GM20431 (cell line): ENCODE data around the gene SH2D6.
"Not testable (repeated sequence)": the region's sequence is repeated elsewhere in the genome, so short reads cannot be mapped to it uniquely, and the experiment has no call there.

Source experiments
- in situ Hi-C: fragments of 300-500 bp; cut with MseI, MboI; formaldehyde crosslinking; loops from one replicate; pipeline ENCODE4 v1.15.0; 2020; ENCODE audit warnings: low sequenced_read_pairs; ENCODE audit not compliant: unreplicated experiment

SH2D6 gene

DNA sequence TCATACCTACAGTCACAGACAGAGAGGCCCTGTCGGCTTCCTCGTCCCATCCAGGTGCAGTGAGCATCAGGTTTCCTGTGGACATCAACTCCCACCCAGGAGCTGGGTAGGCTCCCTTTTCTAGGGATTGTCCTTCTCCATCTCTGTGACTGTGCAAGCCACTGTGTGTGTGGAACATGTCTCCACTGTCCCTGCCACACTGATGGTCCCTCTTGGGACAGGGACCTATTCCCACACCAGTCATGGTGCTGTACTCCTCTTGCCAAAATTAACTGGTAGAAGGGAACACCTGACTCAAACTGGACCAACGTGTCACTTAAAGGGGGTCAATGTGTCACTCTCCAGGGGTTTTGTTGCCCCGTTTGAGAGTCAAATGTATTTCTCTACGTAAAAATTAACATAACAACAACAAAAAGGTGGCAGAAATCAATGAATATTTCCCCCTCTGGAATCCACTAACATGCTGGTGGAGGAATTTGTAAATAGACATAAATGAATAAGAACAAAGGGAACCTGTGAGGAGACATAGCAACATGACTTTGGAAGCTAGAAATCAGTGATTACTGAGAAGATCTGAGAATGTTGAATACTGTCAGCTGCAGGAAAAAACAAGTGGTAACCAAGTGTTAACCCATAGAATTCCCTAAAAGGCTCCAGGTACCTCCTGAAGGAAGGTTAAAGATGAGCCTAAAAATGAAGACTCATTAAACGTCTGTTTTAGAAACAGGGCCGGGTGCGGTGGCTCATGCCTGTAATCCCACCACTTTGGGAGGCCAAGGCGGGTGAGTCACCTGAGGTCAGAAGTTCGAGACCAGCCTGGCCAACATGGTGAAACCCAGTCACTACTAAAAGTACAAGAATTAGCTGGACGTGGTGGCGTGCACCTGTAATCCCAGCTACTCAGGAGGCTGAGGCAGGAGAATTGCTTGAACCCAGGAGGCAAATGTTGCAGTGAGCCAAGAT lies 40.4 kb downstream of the SH2D6 start:
- in situ Hi-C loops: no loop called here

DNA sequence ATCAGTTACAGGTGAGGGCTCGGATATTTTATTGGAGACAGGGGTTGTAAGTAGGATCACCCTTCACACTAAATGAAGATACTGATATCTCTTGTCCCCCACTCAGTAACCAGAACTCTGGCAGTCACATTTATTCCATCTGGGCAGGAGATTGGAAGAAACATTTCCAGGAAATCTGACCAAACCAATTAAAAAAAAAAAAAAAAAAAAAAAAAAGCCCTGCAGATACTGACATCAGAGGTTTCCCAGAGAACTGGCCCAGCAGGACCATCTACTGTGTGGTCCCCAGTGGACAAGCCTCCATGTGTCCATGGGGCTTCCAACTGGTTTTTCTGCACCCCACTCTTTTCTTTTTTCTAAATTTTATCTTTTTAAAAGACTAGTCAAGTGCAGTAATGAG lies 41.3 kb downstream of the SH2D6 start:
- in situ Hi-C loops: no loop called here

- in situ Hi-C loops: no loop called here
Observed at GRCh38 chr2:85462322-85462721, 43.8 kb downstream of the SH2D6 start.

DNA sequence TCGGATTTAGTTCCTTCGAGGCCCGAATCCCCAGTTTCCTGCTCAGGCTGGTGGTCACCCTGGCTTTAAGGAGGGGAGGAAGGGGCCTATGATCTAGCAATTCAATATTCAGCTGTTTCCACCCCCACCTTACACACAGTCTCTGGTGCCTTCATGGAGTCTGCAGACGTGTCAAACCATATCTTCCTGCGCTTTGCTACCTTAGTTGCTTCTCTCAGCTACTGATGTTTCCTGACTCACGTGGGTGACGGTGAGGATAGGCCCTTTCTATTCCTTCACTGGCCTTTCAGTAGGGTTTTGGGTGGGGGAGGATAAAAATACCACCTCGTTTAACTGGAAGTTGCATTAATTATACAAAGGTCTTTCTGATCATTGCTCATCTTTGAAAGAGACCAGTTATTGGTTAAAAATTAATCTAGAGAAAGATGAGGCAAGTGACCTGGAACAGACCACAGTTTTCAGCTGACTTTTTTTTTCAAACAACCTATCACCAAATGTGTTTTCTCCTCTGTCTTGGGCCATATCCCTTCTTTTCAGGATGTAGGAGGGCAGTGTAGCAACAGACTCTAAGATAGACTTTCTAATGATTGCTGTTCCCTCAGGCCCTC lies 49.7 kb downstream of the SH2D6 start:
- in situ Hi-C loops: no loop called here

DNA sequence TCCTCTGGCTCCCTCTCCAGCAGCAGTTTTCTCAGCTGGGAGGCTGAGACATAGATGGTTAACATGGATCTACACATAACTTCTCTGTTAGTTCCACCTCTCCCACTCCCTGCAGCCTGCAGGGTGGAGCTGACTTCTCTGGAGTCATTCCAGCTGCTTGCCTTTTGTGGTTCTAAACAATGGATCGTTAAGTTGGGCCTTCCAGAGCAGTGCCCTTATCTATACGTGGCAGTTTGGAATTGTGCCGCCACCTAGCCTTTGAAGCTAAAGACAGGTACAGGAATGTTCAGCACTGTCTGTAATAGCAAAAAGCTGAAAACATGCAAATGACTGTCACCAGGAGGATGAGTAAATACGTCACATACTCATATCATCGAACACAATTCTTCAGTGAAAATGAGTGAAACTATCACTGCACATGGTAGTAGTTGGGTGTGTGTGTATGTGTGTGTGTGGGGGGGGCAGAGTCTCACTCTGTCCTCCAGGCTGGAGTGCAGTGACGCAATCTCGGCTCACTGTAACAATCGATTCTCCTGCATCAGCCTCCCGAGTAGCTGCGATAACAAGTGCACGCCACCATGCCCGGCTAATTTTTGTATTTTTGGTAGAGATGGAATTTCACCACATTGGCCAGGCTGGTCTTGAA lies 50.3 kb downstream of the SH2D6 start:
- in situ Hi-C loops: no loop called here

DNA sequence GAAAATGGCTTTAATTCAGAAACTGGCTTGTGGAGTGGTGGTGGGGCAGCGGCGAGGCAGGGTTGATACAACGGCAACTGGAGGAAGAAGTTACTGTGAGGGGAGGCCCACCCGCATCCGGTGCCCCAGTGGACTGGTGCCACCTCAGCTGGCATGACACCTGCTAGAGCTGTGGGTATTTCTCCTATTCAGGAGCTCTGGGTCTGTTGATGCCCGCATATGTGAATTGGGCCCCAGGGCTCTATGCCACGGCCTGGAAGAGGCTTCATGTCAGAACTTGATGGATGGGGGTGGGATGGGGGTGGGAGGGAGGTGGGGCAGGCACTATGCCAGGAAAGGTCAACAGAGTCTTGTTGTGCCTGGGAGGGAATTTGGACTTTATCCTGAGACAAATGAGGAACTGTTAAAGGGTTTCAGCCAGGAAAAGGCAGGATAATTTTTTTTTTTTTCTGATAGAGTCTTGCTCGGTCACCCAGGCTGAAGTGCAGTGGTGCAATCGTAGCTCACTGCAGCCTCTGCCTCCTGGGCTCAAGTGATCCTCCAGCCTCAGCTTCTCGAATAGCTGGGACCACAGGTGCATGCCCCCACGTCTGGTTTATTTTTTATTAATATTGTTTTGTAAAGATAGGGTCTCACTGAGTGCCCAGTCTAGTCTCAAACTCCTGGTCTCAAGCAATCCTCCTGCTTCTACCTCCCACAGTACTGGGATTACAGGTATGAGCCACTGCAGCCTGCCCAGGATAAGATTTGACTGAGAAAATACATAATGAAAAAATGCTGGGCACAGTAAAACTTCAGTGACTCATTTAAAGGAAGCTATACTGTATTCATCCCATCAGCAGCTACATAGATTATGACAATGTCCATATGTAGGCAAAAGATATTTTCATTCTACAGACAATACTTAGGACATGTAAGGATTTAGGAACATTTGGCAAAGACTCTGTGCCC lies 52.6 kb downstream of the SH2D6 start:
- in situ Hi-C loops: no loop called here

DNA sequence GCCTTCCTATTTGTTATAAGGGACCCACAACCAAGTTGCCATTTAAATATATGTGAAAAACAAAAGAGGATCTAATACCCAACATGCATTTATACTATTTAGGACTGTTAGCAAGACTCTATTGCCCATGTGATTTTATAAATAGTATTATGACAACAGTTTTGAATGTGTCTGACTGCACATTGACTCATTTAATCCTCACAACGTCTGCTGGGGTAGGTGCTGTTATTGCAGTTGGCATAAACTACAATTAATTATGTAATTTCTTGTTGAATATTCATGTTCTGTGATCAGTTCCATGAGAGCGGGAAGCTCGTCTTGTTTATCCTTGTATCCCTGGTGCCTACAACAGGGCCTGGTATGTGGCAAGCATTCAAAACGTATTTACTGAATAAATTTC lies 53.7 kb downstream of the SH2D6 start:
- in situ Hi-C loops: no loop called here

GRCh38 chr2:85475799-85476490 lies 57.4 kb downstream of the SH2D6 start:
- in situ Hi-C loops: no loop called here

GRCh38 chr2:85476624-85477023 lies 58.1 kb downstream of the SH2D6 start:
- in situ Hi-C loops: no loop called here

DNA sequence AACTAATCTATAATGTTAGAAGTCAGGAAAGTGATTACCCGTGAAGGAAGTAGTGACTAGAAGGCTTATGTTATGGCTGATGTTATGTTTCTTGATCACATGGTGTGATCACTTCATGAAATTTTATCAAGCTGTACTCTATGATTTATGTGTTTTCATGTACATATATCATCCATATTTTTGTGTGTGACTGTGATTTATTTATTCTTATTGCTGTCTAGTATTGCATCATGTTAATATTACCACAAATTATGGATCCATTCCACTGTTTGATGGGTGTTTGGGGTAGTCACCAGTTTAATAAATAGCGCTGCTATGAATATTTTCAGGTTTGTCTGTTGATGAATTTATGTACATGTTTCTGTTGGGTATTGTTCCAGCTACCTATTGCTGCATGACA lies 59.4 kb downstream of the SH2D6 start:
- in situ Hi-C loops: no loop called here

DNA sequence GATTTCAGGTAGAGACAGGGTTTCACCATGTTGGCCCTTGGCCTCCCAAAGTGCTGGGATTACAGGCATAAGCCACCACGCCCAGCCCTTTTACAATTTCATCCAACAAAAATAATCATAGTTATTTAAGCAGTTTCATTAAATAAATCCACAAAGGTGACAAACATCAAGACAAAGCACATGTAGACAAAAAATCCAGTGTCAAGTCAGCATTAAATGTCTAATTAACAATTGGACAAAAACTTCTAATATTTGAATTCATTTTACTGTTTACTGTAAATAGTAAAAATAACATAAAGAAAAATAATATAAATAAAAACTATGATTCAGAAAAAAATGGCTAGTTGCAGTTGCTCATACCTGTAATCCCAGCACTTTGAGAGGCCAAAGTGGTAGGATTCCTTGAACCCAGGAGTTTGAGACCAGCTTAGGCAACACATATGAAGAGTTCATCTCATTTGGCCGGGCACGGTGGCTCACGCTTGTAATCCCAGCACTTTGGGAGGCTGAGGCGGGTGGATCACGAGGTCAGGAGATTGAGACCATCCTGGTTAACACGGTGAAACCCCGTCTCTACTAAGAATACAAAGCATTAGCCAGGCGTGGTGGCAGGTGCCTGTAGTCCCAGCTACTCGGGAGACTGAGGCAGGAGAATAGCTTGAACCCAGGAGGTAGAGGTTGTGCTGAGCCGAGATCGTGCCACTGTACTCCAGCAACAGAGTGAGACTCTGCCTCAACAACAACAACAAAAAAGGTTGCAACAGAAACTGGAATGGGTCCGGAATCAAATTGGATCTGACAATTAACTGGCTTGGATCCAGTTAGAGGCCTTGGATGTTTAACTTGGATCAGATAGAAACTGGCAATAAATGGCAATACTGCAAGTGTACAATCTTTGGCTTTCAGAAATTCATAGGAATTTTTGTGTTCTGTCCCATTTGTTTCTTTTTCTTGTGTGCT lies 63.6 kb downstream of the SH2D6 start:
- in situ Hi-C loops: no loop called here

DNA sequence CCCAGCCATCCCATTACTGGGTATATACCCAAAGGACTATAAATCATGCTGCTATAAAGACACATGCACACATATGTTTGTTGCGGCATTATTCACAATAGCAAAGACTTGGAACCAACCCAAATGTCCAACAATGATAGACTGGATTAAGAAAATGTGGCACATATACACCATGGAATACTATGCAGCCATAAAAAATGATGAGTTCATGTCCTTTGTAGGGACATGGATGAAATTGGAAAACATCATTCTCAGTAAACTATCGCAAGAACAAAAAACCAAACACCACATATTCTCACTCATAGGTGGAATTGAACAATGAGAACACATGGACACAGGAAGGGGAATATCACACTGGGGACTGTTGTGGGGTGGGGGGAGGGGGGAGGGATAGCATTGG lies 66.1 kb downstream of the SH2D6 start:
- in situ Hi-C loops: not testable (repeated sequence)

- in situ Hi-C loops: no loop called here
Observed at GRCh38 chr2:85485815-85486214, 67.3 kb downstream of the SH2D6 start.
